ENCODE results near the gene ADRM1. TPM values are rescaled to one million over a fixed set of nuclear protein-coding genes. Genes with fewer than 3 reads are reported as not detected.

ADRM1 gene
- total RNA-seq, 5 donors from 2014 or later (not counting 1 experiment from before 2014, with no cell fraction given), result 44.7 to 80.3 (median 72.9) TPM

DNA sequence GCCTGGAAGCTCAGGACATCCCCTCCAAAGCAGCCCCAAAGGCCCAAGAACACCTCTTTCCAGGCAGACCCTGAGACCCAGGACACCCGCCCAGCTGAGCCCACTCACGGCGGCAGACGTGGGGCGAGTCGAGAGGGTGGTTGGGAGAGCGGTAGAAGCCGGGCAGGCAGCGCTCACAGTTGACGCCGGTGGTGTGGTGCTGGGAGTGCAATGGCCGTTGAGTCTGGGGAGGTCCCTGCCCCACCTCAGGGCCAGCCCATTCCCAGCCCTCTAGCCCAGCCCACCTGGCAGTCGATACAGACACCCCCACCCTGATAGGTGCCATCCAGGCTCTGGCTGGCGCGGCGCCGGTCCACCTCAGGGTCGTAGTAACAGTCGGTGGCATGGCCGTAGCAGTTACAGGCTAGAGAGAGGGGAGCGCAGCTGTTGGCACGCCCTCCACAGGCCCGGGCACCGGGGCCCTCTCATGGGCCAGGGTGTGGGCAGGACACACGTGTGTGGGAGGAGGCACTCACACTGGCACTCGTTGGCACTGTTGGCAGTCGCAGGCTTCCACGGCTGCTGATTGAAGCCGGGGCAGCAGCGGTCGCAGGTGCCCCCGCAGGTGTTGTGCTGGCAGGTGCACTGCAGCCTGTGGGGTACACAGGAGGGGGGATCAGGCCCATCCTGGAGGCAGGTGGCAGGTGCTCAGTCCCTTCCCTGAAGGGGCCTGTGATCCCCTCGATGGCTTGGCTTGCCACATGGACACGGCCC, 43.8 kb downstream of the ADRM1 start:
- H3K27ac ChIP-seq (ENCODE audit: low read length), result no peak overlapping the region
- peaks cover 4 to 8% (median 5%) of the 10 kb centered on the region in 3 donors for H3K9me3 Mint-ChIP-seq
- H3K4me1 Mint-ChIP-seq, result no peaks in the 10 kb centered on the region
- POLR2A ChIA-PET, result no interaction called here
- ATAC-seq (replicated peaks in 1 of 4) (no peak), DNase-seq (no peak)
- no peaks in the 10 kb centered on the region for H3K36me3 ChIP-seq (ENCODE audit: control insufficient read depth in 2 of 2, extremely low read depth in 1 of 2, insufficient read depth in 1 of 2, low read length in 1 of 2)
- H3K9me3 ChIP-seq, result no peaks in the 10 kb centered on the region
- no peak overlapping the region for H3K4me3 ChIP-seq (ENCODE audit: control insufficient read depth in 1 of 2, extremely low read depth in 1 of 2, low read length in 1 of 2)
- H3K36me3 Mint-ChIP-seq, result no peaks in the 10 kb centered on the region
- peaks cover 0 to under 1% of the 10 kb centered on the region in 2 donors for H3K27me3 Mint-ChIP-seq
- peaks cover 0 to 6% of the 10 kb centered on the region in 2 experiments for H3K27me3 ChIP-seq (replicated peaks in 1 of 2; ENCODE audit: control insufficient read depth in 2 of 2, extremely low read depth in 1 of 2, insufficient read depth in 2 of 2, low read length in 1 of 2)
- no peak overlapping the region for H3K4me3 Mint-ChIP-seq
- H3K4me1 ChIP-seq (ENCODE audit: control insufficient read depth in 1 of 2, extremely low read depth in 1 of 2, insufficient read depth in 2 of 2, low read length in 2 of 2), result no peaks in the 10 kb centered on the region
- no peak overlapping the region for H3K27ac Mint-ChIP-seq
- CTCF ChIA-PET, result no interaction called here
- 87% methylated on average over 24 of the region's 34 CpGs for WGBS (ENCODE audit: insufficient coverage)

DNA sequence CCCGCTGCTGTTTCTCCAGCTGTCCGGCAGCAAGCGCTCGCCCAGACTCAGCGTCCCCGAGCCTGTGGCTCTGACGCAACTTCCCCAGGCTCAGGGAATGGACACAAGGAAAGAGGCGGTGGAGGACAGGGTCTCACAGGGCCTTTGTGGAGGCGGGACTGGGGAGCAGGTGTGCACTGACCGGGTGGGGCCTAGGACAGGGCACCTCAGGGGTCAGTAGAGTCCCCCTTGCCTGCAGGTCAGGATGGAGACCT, 44.3 kb downstream of the ADRM1 start:
- Mint-ChIP-seq H3K9me3 (peaks cover 4 to 8% (median 5%) of the 10 kb centered on the region in 3 donors), H3K4me3 (no peak overlapping the region), H3K27ac (no peak overlapping the region), H3K36me3 (no peaks in the 10 kb centered on the region), H3K4me1 (no peaks in the 10 kb centered on the region), H3K27me3 (no peaks in the 10 kb centered on the region)
- POLR2A ChIA-PET, result no interaction called here
- peaks cover 0 to 6% of the 10 kb centered on the region in 2 experiments for H3K27me3 ChIP-seq (replicated peaks in 1 of 2; ENCODE audit: control insufficient read depth in 2 of 2, extremely low read depth in 1 of 2, insufficient read depth in 2 of 2, low read length in 1 of 2)
- DNase-seq (no peak), ATAC-seq (replicated peaks in 1 of 4) (no peak)
- CTCF ChIA-PET, result no interaction called here
- no peak overlapping the region for H3K4me3 ChIP-seq (ENCODE audit: control insufficient read depth in 1 of 2, extremely low read depth in 1 of 2, low read length in 1 of 2)
- no peak overlapping the region for H3K27ac ChIP-seq (ENCODE audit: low read length)
- 84% methylated on average over 10 of the region's 10 CpGs for WGBS (ENCODE audit: insufficient coverage)
- H3K36me3 ChIP-seq (ENCODE audit: control insufficient read depth in 2 of 2, extremely low read depth in 1 of 2, insufficient read depth in 1 of 2, low read length in 1 of 2), result no peaks in the 10 kb centered on the region
- no peaks in the 10 kb centered on the region for H3K9me3 ChIP-seq
- no peaks in the 10 kb centered on the region for H3K4me1 ChIP-seq (ENCODE audit: control insufficient read depth in 1 of 2, extremely low read depth in 1 of 2, insufficient read depth in 2 of 2, low read length in 2 of 2)

DNA sequence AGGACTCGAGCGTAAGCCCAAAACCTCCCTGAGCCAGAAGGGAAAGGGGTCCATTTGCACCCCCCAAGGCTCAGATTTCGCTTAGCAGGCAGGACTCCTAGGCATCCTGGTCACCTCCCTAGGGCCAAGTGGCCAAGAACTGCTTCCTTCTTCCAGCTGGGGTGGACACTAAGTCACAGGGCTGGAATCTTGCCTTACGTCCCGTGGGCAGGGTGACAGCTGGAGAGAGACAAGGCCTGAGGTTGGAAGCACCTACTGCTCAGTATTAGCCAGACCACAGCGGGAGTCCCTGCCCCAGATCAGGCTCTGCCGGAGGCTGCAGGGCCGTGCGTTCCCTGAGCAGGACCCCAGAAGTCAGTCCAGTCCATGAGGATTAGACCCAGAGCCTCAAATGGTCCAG, 44.6 kb downstream of the ADRM1 start:
- H3K27me3 Mint-ChIP-seq, result no peaks in the 10 kb centered on the region
- DNase-seq (no peak), ATAC-seq (replicated peaks in 1 of 4) (no peak)
- H3K4me1 Mint-ChIP-seq, result no peaks in the 10 kb centered on the region
- no peak overlapping the region for H3K4me3 ChIP-seq (ENCODE audit: control insufficient read depth in 1 of 2, extremely low read depth in 1 of 2, low read length in 1 of 2)
- ChIA-PET POLR2A (no interaction called here), CTCF (no interaction called here)
- H3K27ac ChIP-seq (ENCODE audit: low read length), result no peak overlapping the region
- 69% methylated on average over 9 of the region's 9 CpGs for whole genome bisulfite sequencing (ENCODE audit: insufficient coverage)
- peaks cover 4 to 8% (median 5%) of the 10 kb centered on the region in 3 donors for H3K9me3 Mint-ChIP-seq
- H3K36me3 ChIP-seq (ENCODE audit: control insufficient read depth in 2 of 2, extremely low read depth in 1 of 2, insufficient read depth in 1 of 2, low read length in 1 of 2), result no peaks in the 10 kb centered on the region
- H3K4me3 Mint-ChIP-seq, result no peak overlapping the region
- no peak overlapping the region for H3K27ac Mint-ChIP-seq
- H3K27me3 ChIP-seq (replicated peaks in 1 of 2; ENCODE audit: control insufficient read depth in 2 of 2, extremely low read depth in 1 of 2, insufficient read depth in 2 of 2, low read length in 1 of 2), result peaks cover 0 to 6% of the 10 kb centered on the region in 2 experiments
- no peaks in the 10 kb centered on the region for H3K4me1 ChIP-seq (ENCODE audit: control insufficient read depth in 1 of 2, extremely low read depth in 1 of 2, insufficient read depth in 2 of 2, low read length in 2 of 2)
- H3K36me3 Mint-ChIP-seq, result no peaks in the 10 kb centered on the region
- H3K9me3 ChIP-seq, result no peaks in the 10 kb centered on the region

DNA sequence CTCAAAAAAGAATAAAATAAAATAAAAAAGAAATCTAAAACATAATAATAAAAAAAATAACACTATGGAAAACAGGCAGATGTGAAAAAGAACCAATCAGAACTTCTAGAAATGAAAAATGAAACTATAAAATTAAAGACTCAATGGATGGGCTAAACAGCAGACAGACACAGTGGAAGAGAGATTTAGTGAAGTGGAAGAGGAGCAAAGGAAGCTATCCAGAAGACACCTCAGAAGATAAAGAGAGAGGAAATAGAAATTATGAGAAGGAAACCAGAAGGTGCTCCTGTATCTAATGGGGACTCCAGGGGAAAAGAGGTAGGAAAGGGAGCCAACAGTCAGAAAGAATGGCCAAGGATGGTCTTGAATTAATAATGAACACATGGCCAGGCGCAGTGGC, 45.8 kb downstream of the ADRM1 start:
- Mint-ChIP-seq H3K4me3 (no peak overlapping the region), H3K4me1 (no peaks in the 10 kb centered on the region), H3K27ac (no peak overlapping the region), H3K36me3 (no peaks in the 10 kb centered on the region), H3K9me3 (peaks cover 4 to 8% (median 5%) of the 10 kb centered on the region in 3 donors), H3K27me3 (no peaks in the 10 kb centered on the region)
- ChIA-PET POLR2A (no interaction called here), CTCF (no interaction called here)
- Histone ChIP-seq H3K36me3 (ENCODE audit: control insufficient read depth in 2 of 2, extremely low read depth in 1 of 2, insufficient read depth in 1 of 2, low read length in 1 of 2) (no peaks in the 10 kb centered on the region), H3K9me3 (no peaks in the 10 kb centered on the region), H3K27ac (ENCODE audit: low read length) (no peak overlapping the region), H3K4me1 (ENCODE audit: control insufficient read depth in 1 of 2, extremely low read depth in 1 of 2, insufficient read depth in 2 of 2, low read length in 2 of 2) (no peaks in the 10 kb centered on the region), H3K4me3 (ENCODE audit: control insufficient read depth in 1 of 2, extremely low read depth in 1 of 2, low read length in 1 of 2) (no peak overlapping the region), H3K27me3 (replicated peaks in 1 of 2; ENCODE audit: control insufficient read depth in 2 of 2, extremely low read depth in 1 of 2, insufficient read depth in 2 of 2, low read length in 1 of 2) (peaks cover 0 to 15% of the 10 kb centered on the region in 2 experiments)
- no CpG with 5 or more reads among the region's 1 CpG for WGBS (ENCODE audit: insufficient coverage)
- no peak for ATAC-seq (replicated peaks in 1 of 4)
- DNase-seq, result no peak

DNA sequence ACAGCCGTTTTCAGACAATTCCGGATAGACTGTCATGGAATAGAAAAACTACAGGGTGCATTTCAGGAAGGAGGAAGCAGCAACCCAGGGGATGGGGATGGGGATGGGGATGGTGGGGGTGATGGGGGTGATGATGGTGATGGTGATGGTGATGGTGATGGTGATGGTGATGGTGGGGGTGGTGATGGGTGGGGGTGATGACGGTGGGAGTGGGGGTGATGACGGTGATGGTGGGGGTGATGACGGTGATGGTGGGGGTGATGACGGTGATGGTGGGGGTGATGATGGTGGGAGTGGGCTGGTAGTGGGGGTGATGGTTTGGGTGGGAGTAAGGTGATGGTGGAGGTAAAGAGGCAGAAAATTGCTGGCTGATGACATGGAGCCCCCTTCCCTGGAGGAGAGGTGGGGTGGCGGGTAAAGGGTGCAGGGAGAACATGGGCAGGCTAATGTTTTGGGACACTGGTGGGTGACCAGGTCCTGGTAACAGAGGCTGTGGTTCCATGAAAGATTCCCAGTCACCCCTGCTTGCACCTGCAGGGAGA, 46.8 kb downstream of the ADRM1 start:
- DNase-seq (no peak), ATAC-seq (replicated peaks in 1 of 4) (no peak)
- H3K36me3 Mint-ChIP-seq, result no peaks in the 10 kb centered on the region
- no peak overlapping the region for H3K4me3 ChIP-seq (ENCODE audit: control insufficient read depth in 1 of 2, extremely low read depth in 1 of 2, low read length in 1 of 2)
- POLR2A ChIA-PET, result no interaction called here
- H3K4me1 Mint-ChIP-seq, result no peaks in the 10 kb centered on the region
- no peak overlapping the region for H3K27ac ChIP-seq (ENCODE audit: low read length)
- peaks cover 4 to 8% (median 5%) of the 10 kb centered on the region in 3 donors for H3K9me3 Mint-ChIP-seq
- no peaks in the 10 kb centered on the region for H3K27me3 Mint-ChIP-seq
- H3K4me3 Mint-ChIP-seq, result no peak overlapping the region
- no peaks in the 10 kb centered on the region for H3K36me3 ChIP-seq (ENCODE audit: control insufficient read depth in 2 of 2, extremely low read depth in 1 of 2, insufficient read depth in 1 of 2, low read length in 1 of 2)
- H3K4me1 ChIP-seq (ENCODE audit: control insufficient read depth in 1 of 2, extremely low read depth in 1 of 2, insufficient read depth in 2 of 2, low read length in 2 of 2), result no peaks in the 10 kb centered on the region
- 100% methylated on average over 2 of the region's 7 CpGs for WGBS (ENCODE audit: insufficient coverage)
- no peaks in the 10 kb centered on the region for H3K9me3 ChIP-seq
- CTCF ChIA-PET, result no interaction called here
- no peak overlapping the region for H3K27ac Mint-ChIP-seq
- peaks cover 0 to 20% of the 10 kb centered on the region in 2 experiments for H3K27me3 ChIP-seq (replicated peaks in 1 of 2; ENCODE audit: control insufficient read depth in 2 of 2, extremely low read depth in 1 of 2, insufficient read depth in 2 of 2, low read length in 1 of 2)

DNA sequence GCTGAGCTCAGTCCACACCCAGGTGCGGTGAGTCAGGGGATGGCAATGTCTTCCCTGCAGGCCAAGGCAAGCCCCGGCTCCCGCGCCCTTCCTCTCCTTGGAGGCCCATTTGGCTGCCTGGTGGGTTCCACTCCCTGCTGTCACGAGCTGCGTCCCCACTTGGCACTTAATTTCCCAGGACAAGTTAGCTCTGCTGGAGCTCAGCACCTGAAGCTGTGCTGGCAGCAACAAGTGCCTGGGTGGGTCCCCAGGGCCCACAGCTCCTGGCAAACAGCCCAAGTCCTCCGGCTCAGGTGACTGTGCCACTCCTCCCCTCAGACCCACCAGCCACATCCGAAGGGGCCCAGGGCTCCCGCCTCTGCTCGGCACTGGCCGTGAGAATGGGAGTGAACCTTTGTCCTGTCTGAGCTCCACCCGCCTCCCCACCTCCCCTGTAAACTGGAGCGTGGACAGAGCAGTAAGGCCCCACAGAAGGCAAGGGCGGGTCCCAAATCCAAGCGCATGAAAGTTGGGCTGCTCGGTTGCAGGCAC, 47.4 kb downstream of the ADRM1 start:
- no peaks in the 10 kb centered on the region for H3K9me3 ChIP-seq
- ATAC-seq (replicated peaks in 1 of 4), result no peak

More for the DNA sequence above, 47.4 kb downstream of the ADRM1 start:
- 92% methylated on average over 11 of the region's 16 CpGs for WGBS (ENCODE audit: insufficient coverage)
- Mint-ChIP-seq H3K36me3 (no peaks in the 10 kb centered on the region), H3K4me1 (no peaks in the 10 kb centered on the region), H3K4me3 (no peak overlapping the region), H3K27me3 (no peaks in the 10 kb centered on the region), H3K27ac (no peak overlapping the region), H3K9me3 (peaks cover 4 to 8% (median 5%) of the 10 kb centered on the region in 3 donors)
- peaks cover 0 to 24% of the 10 kb centered on the region in 2 experiments for H3K27me3 ChIP-seq (replicated peaks in 1 of 2; ENCODE audit: control insufficient read depth in 2 of 2, extremely low read depth in 1 of 2, insufficient read depth in 2 of 2, low read length in 1 of 2)
- no peak overlapping the region for H3K4me3 ChIP-seq (ENCODE audit: control insufficient read depth in 1 of 2, extremely low read depth in 1 of 2, low read length in 1 of 2)
- no peak overlapping the region for H3K27ac ChIP-seq (ENCODE audit: low read length)
- ChIA-PET CTCF (no interaction called here), POLR2A (no interaction called here)
- no peaks in the 10 kb centered on the region for H3K4me1 ChIP-seq (ENCODE audit: control insufficient read depth in 1 of 2, extremely low read depth in 1 of 2, insufficient read depth in 2 of 2, low read length in 2 of 2)
- H3K36me3 ChIP-seq (ENCODE audit: control insufficient read depth in 2 of 2, extremely low read depth in 1 of 2, insufficient read depth in 1 of 2, low read length in 1 of 2), result no peaks in the 10 kb centered on the region
- DNase-seq, result no peak

Data from T-cell (primary cell).